Measurements from ENCODE around the gene ZNF787. TPM values are rescaled to one million over a fixed set of nuclear protein-coding genes. Genes with fewer than 3 reads are reported as not detected.

The ZNF787 gene
- total and polyA plus RNA-seq, 2 of the 13 experiments (the other 11 are each of a cell fraction or from before 2014, with no cell fraction given): 15.1 to 42.8 TPM

- TF ChIP-seq FOXA3 (CRISPR knock-in tag; IDR thresholded peaks at IDR 0.05) (peak; percentile 44), ZNF549 (CRISPR knock-in tag; IDR thresholded peaks at IDR 0.05) (no peak), SRSF9 (IDR thresholded peaks at IDR 0.05; ENCODE audit: borderline replicate concordance, insufficient read depth, low read depth, low read length, poor library complexity, severe bottlenecking) (no peak), ZNF431 (CRISPR knock-in tag; IDR thresholded peaks at IDR 0.05; ENCODE audit: borderline replicate concordance, low read depth) (peak; percentile 74; the same call in 1 of the 2 replicates), HNF4A (CRISPR knock-in tag; IDR thresholded peaks at IDR 0.05) (peak; percentile 82), ZBTB7B (CRISPR knock-in tag; IDR thresholded peaks at IDR 0.05) (peak; percentile 98), CBFB (CRISPR knock-in tag; IDR thresholded peaks at IDR 0.05) (no peak), ZNF740 (CRISPR knock-in tag; IDR thresholded peaks at IDR 0.05) (peak; percentile 80; the same call in 1 of the 2 replicates), HIC2 (CRISPR knock-in tag; IDR thresholded peaks at IDR 0.05; ENCODE audit: low read depth) (peak; percentile 50; the same call in 1 of the 2 replicates), ZBTB14 (CRISPR knock-in tag; IDR thresholded peaks at IDR 0.05) (peak; percentile 33; the same call in 1 of the 2 replicates), PPARG (CRISPR knock-in tag; conservative IDR thresholded peaks at IDR 0.05) (peak; percentile 94), ZNF574 (CRISPR knock-in tag; IDR thresholded peaks at IDR 0.05) (peak; percentile 73), ZBTB2 (CRISPR knock-in tag; IDR thresholded peaks at IDR 0.05; ENCODE audit: low read depth) (peak; percentile 21; the same call in 1 of the 2 replicates), ZBTB43 (CRISPR knock-in tag; conservative IDR thresholded peaks at IDR 0.05) (no peak), FOXP1 (IDR thresholded peaks at IDR 0.05) (no peak), FOXP1 (CRISPR knock-in tag; IDR thresholded peaks at IDR 0.05) (0 out of 2 replicates have a peak, but pooled peaks have one; percentile 11), TRIM24 (CRISPR knock-in tag; IDR thresholded peaks at IDR 0.05) (no peak), THAP7 (CRISPR knock-in tag; IDR thresholded peaks at IDR 0.05) (0 out of 2 replicates have a peak, but pooled peaks have one; percentile 53)
Measured at GRCh38 chr19:56110515-56111448, 10.3 kb downstream of the ZNF787 start (continued).

Data from HepG2 (cell line).